WTC11 (cell line): ENCODE results near the gene OSM.

ENCODE experiments used
- ATF2 ChIP-seq: sonication (generic); formaldehyde crosslinking; IDR thresholded peaks from 2 replicates; pipeline ENCODE4 v1.8.1; 2022; ENCODE audit warnings: low read depth, missing genetic modification reagents, borderline replicate concordance
- ELF4 ChIP-seq: sonication (generic); formaldehyde crosslinking; IDR thresholded peaks from 2 replicates; pipeline ENCODE4 v1.8.1; 2022; ENCODE audit warnings: low read depth, mild to moderate bottlenecking, moderate library complexity, missing genetic modification reagents
- HMGA2 ChIP-seq: fragments of 250-450 bp; sonication (Bioruptor Pico); IDR thresholded peaks from 2 replicates; pipeline ENCODE4 v1.4.0; 2021; ENCODE audit warnings: mild to moderate bottlenecking, moderate library complexity
- PRRX2 ChIP-seq: fragments of 250-450 bp; sonication (Bioruptor Pico); IDR thresholded peaks from 2 replicates; pipeline ENCODE4 v1.8.0; 2021; ENCODE audit warnings: mild to moderate bottlenecking
- ZBTB21 ChIP-seq: sonication (generic); formaldehyde crosslinking; IDR thresholded peaks from 2 replicates; pipeline ENCODE4 v1.8.1; 2023; ENCODE audit warnings: mild to moderate bottlenecking, missing genetic modification reagents, borderline replicate concordance
- TF ChIP-seq, protein P1 (sequence below): fragments of 200-600 bp; IDR thresholded peaks from 2 replicates; pipeline ENCODE4 v1.8.0; 2022; ENCODE audit warnings: antibody characterized with exemption

DNA sequence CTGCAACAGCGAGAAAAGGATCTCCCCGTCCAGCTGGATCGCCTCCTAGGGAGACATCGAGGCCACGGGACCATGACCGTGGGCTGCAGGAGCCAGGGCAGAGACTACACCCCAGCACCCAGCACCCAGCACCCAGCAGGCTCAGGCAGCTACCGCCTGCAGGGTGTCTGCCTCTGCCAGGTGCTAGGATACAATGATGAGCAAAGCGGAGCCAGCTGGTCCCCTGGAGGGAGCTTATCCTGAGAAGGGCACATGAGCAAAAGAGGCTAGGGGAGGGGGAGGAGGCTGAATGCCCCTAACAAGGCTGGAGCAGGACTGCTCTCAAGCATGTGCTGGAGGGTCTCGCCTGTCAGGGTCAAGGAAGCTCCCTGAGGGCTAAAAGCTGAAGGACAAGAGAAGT, 27.4 kb upstream of the OSM start:
- TF ChIP-seq, protein P1, sequence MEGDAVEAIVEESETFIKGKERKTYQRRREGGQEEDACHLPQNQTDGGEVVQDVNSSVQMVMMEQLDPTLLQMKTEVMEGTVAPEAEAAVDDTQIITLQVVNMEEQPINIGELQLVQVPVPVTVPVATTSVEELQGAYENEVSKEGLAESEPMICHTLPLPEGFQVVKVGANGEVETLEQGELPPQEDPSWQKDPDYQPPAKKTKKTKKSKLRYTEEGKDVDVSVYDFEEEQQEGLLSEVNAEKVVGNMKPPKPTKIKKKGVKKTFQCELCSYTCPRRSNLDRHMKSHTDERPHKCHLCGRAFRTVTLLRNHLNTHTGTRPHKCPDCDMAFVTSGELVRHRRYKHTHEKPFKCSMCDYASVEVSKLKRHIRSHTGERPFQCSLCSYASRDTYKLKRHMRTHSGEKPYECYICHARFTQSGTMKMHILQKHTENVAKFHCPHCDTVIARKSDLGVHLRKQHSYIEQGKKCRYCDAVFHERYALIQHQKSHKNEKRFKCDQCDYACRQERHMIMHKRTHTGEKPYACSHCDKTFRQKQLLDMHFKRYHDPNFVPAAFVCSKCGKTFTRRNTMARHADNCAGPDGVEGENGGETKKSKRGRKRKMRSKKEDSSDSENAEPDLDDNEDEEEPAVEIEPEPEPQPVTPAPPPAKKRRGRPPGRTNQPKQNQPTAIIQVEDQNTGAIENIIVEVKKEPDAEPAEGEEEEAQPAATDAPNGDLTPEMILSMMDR: no peak
- TF ChIP-seq PRRX2 (CRISPR knock-in tag) (no peak), ZBTB21 (CRISPR knock-in tag) (no peak), HMGA2 (no peak), ATF2 (no peak), ELF4 (CRISPR knock-in tag) (no peak)
